ENCODE results near the gene CWH43. TPM values are rescaled to one million over a fixed set of nuclear protein-coding genes. Genes with fewer than 3 reads are reported as not detected.

The CWH43 gene
- total RNA-seq, 3 donors from 2014 or later, result 18.3 to 39.8 (median 28.0) TPM

- intact Hi-C loops (cut with DNase I, micrococcal nuclease), result no loop called here
- DNase-seq (no peak), ATAC-seq (no peak)
- H3K9me3 ChIP-seq, result no peaks in the 10 kb centered on the region
- H3K36me3 ChIP-seq (ENCODE audit: low read depth), result no peaks in the 10 kb centered on the region
- no peaks in the 10 kb centered on the region for H3K4me1 ChIP-seq (ENCODE audit: low read depth)
- TF ChIP-seq, protein P1, sequence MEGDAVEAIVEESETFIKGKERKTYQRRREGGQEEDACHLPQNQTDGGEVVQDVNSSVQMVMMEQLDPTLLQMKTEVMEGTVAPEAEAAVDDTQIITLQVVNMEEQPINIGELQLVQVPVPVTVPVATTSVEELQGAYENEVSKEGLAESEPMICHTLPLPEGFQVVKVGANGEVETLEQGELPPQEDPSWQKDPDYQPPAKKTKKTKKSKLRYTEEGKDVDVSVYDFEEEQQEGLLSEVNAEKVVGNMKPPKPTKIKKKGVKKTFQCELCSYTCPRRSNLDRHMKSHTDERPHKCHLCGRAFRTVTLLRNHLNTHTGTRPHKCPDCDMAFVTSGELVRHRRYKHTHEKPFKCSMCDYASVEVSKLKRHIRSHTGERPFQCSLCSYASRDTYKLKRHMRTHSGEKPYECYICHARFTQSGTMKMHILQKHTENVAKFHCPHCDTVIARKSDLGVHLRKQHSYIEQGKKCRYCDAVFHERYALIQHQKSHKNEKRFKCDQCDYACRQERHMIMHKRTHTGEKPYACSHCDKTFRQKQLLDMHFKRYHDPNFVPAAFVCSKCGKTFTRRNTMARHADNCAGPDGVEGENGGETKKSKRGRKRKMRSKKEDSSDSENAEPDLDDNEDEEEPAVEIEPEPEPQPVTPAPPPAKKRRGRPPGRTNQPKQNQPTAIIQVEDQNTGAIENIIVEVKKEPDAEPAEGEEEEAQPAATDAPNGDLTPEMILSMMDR (IDR thresholded peaks at IDR 0.05), result no peak
- no peak overlapping the region for H3K4me3 ChIP-seq
Observed at GRCh38 chr4:49002931-49003330, 16.9 kb downstream of the CWH43 start.

DNA sequence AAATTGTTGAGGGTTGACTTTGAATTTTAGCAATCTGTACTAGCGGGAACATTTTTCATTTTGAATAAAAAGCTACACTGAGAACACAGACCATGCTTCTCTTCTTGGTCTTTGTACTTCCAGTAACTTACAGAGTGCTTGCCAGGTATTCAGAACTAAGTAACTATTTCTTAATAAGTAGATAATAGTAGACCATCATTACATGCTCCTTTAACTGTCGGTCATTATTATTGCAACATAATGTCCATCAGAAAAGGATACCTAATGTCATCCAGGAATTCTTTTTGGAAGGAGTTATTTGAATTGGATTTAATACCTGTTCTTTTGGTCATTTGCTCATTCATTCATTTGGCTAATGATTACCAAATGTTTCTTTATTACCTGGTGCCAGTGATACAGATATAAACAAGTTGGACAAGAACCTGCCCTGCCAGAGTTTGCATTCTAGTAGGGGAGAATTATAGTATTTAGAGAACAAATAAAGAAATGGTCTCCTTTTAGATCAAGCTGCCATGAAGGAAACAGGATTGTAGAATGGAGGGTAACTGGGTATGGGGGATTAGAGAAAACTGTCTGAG is 32.7 kb downstream of the CWH43 start:
- ATAC-seq (no peak), DNase-seq (no peak)
- no peak overlapping the region for H3K4me3 ChIP-seq
- no peaks in the 10 kb centered on the region for H3K36me3 ChIP-seq (ENCODE audit: low read depth)
- intact Hi-C loops (cut with DNase I, micrococcal nuclease), result no loop called here
- no peaks in the 10 kb centered on the region for H3K4me1 ChIP-seq (ENCODE audit: low read depth)
- peaks cover 3% of the 10 kb centered on the region for H3K9me3 ChIP-seq
- TF ChIP-seq, protein P1 (IDR thresholded peaks at IDR 0.05), result no peak

GRCh38 chr4:49032440-49033161 is 46.5 kb downstream of the CWH43 start:
- no peaks in the 10 kb centered on the region for H3K36me3 ChIP-seq (ENCODE audit: low read depth)
- intact Hi-C loops (cut with DNase I, micrococcal nuclease), result no loop called here
- peak in 1 of 3 donors; percentile 29 for DNase-seq
- H3K4me3 ChIP-seq, result no peak overlapping the region
- H3K9me3 ChIP-seq, result no peaks in the 10 kb centered on the region
- no peaks in the 10 kb centered on the region for H3K4me1 ChIP-seq (ENCODE audit: low read depth)
- no peak for ATAC-seq
- TF ChIP-seq, protein P1 (IDR thresholded peaks at IDR 0.05), result no peak

GRCh38 chr4:49036528-49036927 is 50.5 kb downstream of the CWH43 start:
- DNase-seq (no peak), ATAC-seq (no peak)
- TF ChIP-seq, protein P1 (IDR thresholded peaks at IDR 0.05), result no peak
- Histone ChIP-seq H3K4me1 (ENCODE audit: low read depth) (no peaks in the 10 kb centered on the region), H3K4me3 (no peak overlapping the region), H3K36me3 (ENCODE audit: low read depth) (no peaks in the 10 kb centered on the region), H3K9me3 (no peaks in the 10 kb centered on the region)
- intact Hi-C loops (cut with DNase I, micrococcal nuclease), result no loop called here

DNA sequence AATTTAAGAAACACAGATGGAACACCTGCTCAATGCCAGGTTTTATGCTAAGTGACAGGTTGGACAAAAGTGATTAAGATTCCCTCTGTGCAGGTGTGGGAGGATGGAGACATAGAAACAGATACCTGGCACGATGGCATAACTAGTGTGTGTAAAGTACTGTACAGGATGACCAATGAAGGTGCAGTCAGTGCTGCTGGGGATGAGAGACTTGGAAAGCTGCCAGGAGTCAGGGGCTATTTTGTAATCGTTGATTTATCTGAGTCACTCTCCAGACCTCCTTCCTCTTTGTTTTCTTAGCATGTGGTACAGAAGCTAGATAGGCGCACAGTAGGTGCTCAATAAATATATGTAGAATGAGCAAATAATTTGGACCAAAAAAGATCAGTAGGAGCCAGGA is 58.2 kb downstream of the CWH43 start:
- DNase-seq, result no peak
- H3K36me3 ChIP-seq (ENCODE audit: low read depth), result no peaks in the 10 kb centered on the region
- H3K9me3 ChIP-seq, result no peaks in the 10 kb centered on the region
- TF ChIP-seq, protein P1 (IDR thresholded peaks at IDR 0.05), result no peak
- intact Hi-C loops (cut with DNase I, micrococcal nuclease), result no loop called here
- no peak for ATAC-seq
- no peak overlapping the region for H3K4me3 ChIP-seq
- H3K4me1 ChIP-seq (ENCODE audit: low read depth), result no peaks in the 10 kb centered on the region

Data from mucosa of descending colon (tissue), 3 donors.